Neural progenitor cell (in vitro differentiated cells): ENCODE data around the gene RAPGEF6. TPM values are rescaled to one million over a fixed set of nuclear protein-coding genes. Genes with fewer than 3 reads are reported as not detected.

Experiments used
- DNase-seq: peaks from one replicate; pipeline ENCODE4 v3.0.0-alpha.2; 2016; ENCODE audit warnings: low spot score
- H2AFZ ChIP-seq: fragments of 200-600 bp; sonication (generic); replicated peaks from 2 replicates; pipeline ENCODE4 v1.6.1; 2016; ENCODE audit warnings: antibody characterized with exemption
- H3F3A ChIP-seq: fragments of 200-600 bp; sonication (generic); 2 replicates; pipeline ENCODE4 v1.6.1; 2016; ENCODE audit warnings: antibody characterized with exemption, low read depth
- H3K27ac ChIP-seq: fragments of 200-600 bp; sonication (generic); 2 replicates; pipeline ENCODE4 v1.5.1; 2016; ENCODE audit warnings: mild to moderate bottlenecking
- H3K27me3 ChIP-seq: fragments of 200-600 bp; sonication (generic); 2 replicates; pipeline ENCODE4 v1.6.1; 2016; ENCODE audit warnings: mild to moderate bottlenecking, moderate library complexity
- H3K36me3 ChIP-seq: fragments of 200-600 bp; sonication (generic); 2 replicates; pipeline ENCODE4 v1.5.1; 2016
- H3K4me1 ChIP-seq: fragments of 200-600 bp; sonication (generic); 2 replicates; pipeline ENCODE4 v1.6.1; 2016; ENCODE audit warnings: mixed run types
- H3K4me2 ChIP-seq: fragments of 200-600 bp; sonication (generic); 2 replicates; pipeline ENCODE4 v1.6.1; 2016
- H3K4me3 ChIP-seq: fragments of 200-600 bp; sonication (generic); 2 replicates; pipeline ENCODE4 v1.5.1; 2016
- H3K79me2 ChIP-seq: fragments of 200-600 bp; sonication (generic); 2 replicates; pipeline ENCODE4 v1.6.1; 2016; ENCODE audit warnings: low read depth
- H3K9ac ChIP-seq: fragments of 200-600 bp; sonication (generic); 2 replicates; pipeline ENCODE4 v1.6.1; 2016
- H3K9me3 ChIP-seq: fragments of 200-600 bp; sonication (generic); 2 replicates; pipeline ENCODE4 v1.5.1; 2016; ENCODE audit warnings: low read depth
- H4K20me1 ChIP-seq: fragments of 200-600 bp; sonication (generic); 2 replicates; pipeline ENCODE4 v1.6.1; 2016; ENCODE audit warnings: low read depth
- H3K27ac Mint-ChIP-seq: 3 replicates; pipeline ENCODE4 v1.8.0; 2021; ENCODE audit warnings: mixed read lengths
- H3K27me3 Mint-ChIP-seq: 2 replicates; pipeline ENCODE4 v1.8.0; 2022; ENCODE audit warnings: low read depth, mild to moderate bottlenecking, inconsistent platforms, moderate library complexity, mixed read lengths; ENCODE audit not compliant: insufficient read depth
- H3K36me3 Mint-ChIP-seq: 3 replicates; pipeline ENCODE4 v1.8.0; 2021; ENCODE audit warnings: mixed read lengths
- H3K4me1 Mint-ChIP-seq: 3 replicates; pipeline ENCODE4 v1.8.0; 2021; ENCODE audit warnings: mixed read lengths
- H3K4me3 Mint-ChIP-seq: 3 replicates; pipeline ENCODE4 v1.8.0; 2021; ENCODE audit warnings: mild to moderate bottlenecking, moderate library complexity, mixed read lengths
- H3K9me3 Mint-ChIP-seq: 3 replicates; pipeline ENCODE4 v1.8.0; 2020; ENCODE audit warnings: mixed read lengths
- EZH2 ChIP-seq: fragments of 200-600 bp; sonication (generic); IDR thresholded peaks from 2 replicates; pipeline ENCODE4 v1.6.1; 2017; ENCODE audit warnings: antibody characterized with exemption, mild to moderate bottlenecking, moderate library complexity
- EZH2phosphoT487 ChIP-seq: fragments of 200-600 bp; sonication (generic); IDR thresholded peaks from 2 replicates; pipeline ENCODE4 v1.6.1; 2017; ENCODE audit warnings: antibody characterized with exemption
- total RNA-seq: library from RNA; depleted of rRNA; stranded (reverse); fragments of >200 nt; gene quantifications from 2 replicates; pipeline ENCODE4 v1.2.3, GENCODE V29; 2015; ENCODE audit warnings: low replicate concordance
- TF ChIP-seq, protein P1 (sequence below): fragments of 200-600 bp; sonication (generic); IDR thresholded peaks from 2 replicates; pipeline ENCODE4 v1.5.1; 2017; ENCODE audit warnings: antibody characterized with exemption, mild to moderate bottlenecking

The RAPGEF6 gene
- total RNA-seq, 1 donor from 2014 or later: 18.1 TPM

DNA sequence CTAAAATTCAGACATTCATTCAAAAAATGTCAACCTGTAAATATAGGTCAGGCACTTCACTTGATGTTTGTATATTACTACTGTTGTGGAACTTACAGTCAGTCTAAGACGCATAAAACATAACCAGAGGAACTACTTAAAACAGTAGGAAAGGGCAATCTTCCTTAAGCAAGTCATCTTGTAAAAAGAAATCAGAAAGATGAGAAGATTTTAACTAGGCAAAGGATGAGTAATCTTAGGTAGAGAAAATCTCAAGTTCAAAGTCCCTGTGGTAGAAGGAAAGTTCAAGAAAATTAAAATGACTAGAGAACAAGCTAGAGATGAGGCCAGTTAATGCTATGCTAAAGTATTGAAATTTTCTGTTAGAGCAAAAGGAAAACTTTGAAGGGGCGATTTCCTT lies 152.4 kb downstream of the RAPGEF6 start:
- Histone ChIP-seq H3K36me3 (peaks cover 6% of the 10 kb centered on the region), H2AFZ (no peak overlapping the region), H3K4me3 (no peak overlapping the region), H3F3A (no peaks in the 10 kb centered on the region), H3K4me1 (no peaks in the 10 kb centered on the region), H3K27me3 (no peaks in the 10 kb centered on the region), H4K20me1 (no peaks in the 10 kb centered on the region), H3K79me2 (no peaks in the 10 kb centered on the region), H3K4me2 (no peak overlapping the region), H3K9me3 (no peaks in the 10 kb centered on the region), H3K27ac (no peak overlapping the region), H3K9ac (no peak overlapping the region)
- no peak for TF ChIP-seq EZH2
- TF ChIP-seq EZH2phosphoT487: no peak
- TF ChIP-seq, protein P1, sequence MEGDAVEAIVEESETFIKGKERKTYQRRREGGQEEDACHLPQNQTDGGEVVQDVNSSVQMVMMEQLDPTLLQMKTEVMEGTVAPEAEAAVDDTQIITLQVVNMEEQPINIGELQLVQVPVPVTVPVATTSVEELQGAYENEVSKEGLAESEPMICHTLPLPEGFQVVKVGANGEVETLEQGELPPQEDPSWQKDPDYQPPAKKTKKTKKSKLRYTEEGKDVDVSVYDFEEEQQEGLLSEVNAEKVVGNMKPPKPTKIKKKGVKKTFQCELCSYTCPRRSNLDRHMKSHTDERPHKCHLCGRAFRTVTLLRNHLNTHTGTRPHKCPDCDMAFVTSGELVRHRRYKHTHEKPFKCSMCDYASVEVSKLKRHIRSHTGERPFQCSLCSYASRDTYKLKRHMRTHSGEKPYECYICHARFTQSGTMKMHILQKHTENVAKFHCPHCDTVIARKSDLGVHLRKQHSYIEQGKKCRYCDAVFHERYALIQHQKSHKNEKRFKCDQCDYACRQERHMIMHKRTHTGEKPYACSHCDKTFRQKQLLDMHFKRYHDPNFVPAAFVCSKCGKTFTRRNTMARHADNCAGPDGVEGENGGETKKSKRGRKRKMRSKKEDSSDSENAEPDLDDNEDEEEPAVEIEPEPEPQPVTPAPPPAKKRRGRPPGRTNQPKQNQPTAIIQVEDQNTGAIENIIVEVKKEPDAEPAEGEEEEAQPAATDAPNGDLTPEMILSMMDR: no peak
- H3K4me3 Mint-ChIP-seq: no peak overlapping the region
- H3K36me3 Mint-ChIP-seq: peaks cover 24% of the 10 kb centered on the region
- DNase-seq: no peak
- H3K27me3 Mint-ChIP-seq: no peaks in the 10 kb centered on the region
- no peaks in the 10 kb centered on the region for H3K4me1 Mint-ChIP-seq
- no peak overlapping the region for H3K27ac Mint-ChIP-seq
- no peaks in the 10 kb centered on the region for H3K9me3 Mint-ChIP-seq

DNA sequence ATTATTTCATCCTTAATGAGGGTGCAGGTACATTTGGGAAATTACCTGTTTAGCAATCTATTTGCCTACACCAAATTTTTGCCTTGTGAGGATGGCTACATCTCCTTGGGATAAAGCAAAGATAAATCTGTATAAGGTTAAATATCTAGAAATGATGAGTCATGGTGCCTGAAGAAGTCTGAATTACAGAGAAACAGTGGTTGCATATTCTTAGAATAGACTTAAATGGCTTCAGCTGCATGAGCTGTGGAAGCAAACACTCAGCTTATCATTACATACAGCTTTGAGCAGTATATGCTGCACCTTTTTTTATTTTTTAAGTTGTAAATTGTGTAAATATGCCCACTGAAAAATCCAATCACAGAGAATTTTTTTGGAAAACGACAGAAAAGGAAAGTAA lies 153.5 kb downstream of the RAPGEF6 start:
- Mint-ChIP-seq H3K9me3 (no peaks in the 10 kb centered on the region), H3K36me3 (peaks cover 18% of the 10 kb centered on the region), H3K4me1 (no peaks in the 10 kb centered on the region), H3K27ac (no peak overlapping the region), H3K27me3 (no peaks in the 10 kb centered on the region), H3K4me3 (no peak overlapping the region)
- Histone ChIP-seq H3K4me2 (no peak overlapping the region), H3K9ac (no peak overlapping the region), H3K27ac (no peak overlapping the region), H4K20me1 (no peaks in the 10 kb centered on the region), H3K36me3 (peaks cover 6% of the 10 kb centered on the region), H3K4me3 (no peak overlapping the region), H3K9me3 (no peaks in the 10 kb centered on the region), H3F3A (no peaks in the 10 kb centered on the region), H3K79me2 (no peaks in the 10 kb centered on the region), H3K27me3 (no peaks in the 10 kb centered on the region), H3K4me1 (no peaks in the 10 kb centered on the region), H2AFZ (no peak overlapping the region)
- DNase-seq: no peak
- TF ChIP-seq EZH2 (no peak), EZH2phosphoT487 (no peak)
- TF ChIP-seq, protein P1: no peak

DNA sequence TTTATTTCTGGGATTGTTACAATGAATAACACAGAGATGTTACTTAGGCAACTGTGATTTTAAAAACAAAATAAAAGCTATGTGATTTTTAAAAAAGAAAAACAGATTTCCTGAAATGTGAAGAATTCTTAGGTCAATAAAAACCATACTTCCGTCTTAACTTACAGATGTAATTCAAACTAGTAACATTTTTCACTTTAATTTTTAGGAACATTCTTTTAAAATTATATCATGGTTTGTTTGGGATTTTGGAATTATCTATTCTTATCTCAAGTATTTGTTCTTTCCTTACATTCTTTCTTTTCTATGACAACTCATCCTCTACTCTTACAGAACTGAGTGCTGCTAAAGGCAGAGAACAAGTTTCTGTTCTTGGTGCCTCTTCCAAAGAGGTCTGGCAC lies 159.5 kb downstream of the RAPGEF6 start:
- H3K27me3 Mint-ChIP-seq: no peaks in the 10 kb centered on the region

More for the DNA sequence above, 159.5 kb downstream of the RAPGEF6 start:
- DNase-seq: no peak
- no peak overlapping the region for H3K4me2 ChIP-seq
- H3K27ac ChIP-seq: no peak overlapping the region
- no peak overlapping the region for H3K4me3 Mint-ChIP-seq
- H3K4me1 ChIP-seq: no peaks in the 10 kb centered on the region
- H3K36me3 ChIP-seq: peaks cover 6% of the 10 kb centered on the region
- H4K20me1 ChIP-seq: no peaks in the 10 kb centered on the region
- no peak overlapping the region for H3K27ac Mint-ChIP-seq
- H3K79me2 ChIP-seq: no peaks in the 10 kb centered on the region
- H3K9me3 Mint-ChIP-seq: no peaks in the 10 kb centered on the region
- no peaks in the 10 kb centered on the region for H3F3A ChIP-seq
- no peak overlapping the region for H2AFZ ChIP-seq
- H3K4me3 ChIP-seq: no peak overlapping the region
- H3K9me3 ChIP-seq: no peaks in the 10 kb centered on the region
- H3K4me1 Mint-ChIP-seq: no peaks in the 10 kb centered on the region
- TF ChIP-seq, protein P1: no peak
- TF ChIP-seq EZH2phosphoT487: no peak
- no peak overlapping the region for H3K9ac ChIP-seq
- H3K36me3 Mint-ChIP-seq: peaks cover 13% of the 10 kb centered on the region
- H3K27me3 ChIP-seq: no peaks in the 10 kb centered on the region
